ENCODE data around the gene SRM. TPM values are rescaled to one million over a fixed set of nuclear protein-coding genes. Genes with fewer than 3 reads are reported as not detected.

SRM gene
- total RNA-seq, 1 donor: 21.0 TPM

GRCh38 chr1:11030865-11031264 lies 29.0 kb downstream of the SRM start:
- no peak overlapping the region for H2AFZ ChIP-seq (ENCODE audit: low read length)
- TF ChIP-seq CTCF (IDR thresholded peaks at IDR 0.05; ENCODE audit: extremely low read depth, low read depth, low read length): no peak
- no peaks in the 10 kb centered on the region for H3K9me3 ChIP-seq (ENCODE audit: low read depth, low read length)
- no peaks in the 10 kb centered on the region for H3K4me1 ChIP-seq (ENCODE audit: insufficient read depth, low read length)
- H4K20me1 ChIP-seq (ENCODE audit: insufficient read depth, low read length): peaks cover 18% of the 10 kb centered on the region
- no peak for DNase-seq (ENCODE audit: insufficient read length, low spot score, missing footprints)
- H3K4me3 ChIP-seq (ENCODE audit: insufficient read depth, low read length): no peak overlapping the region
- H3K27me3 ChIP-seq (ENCODE audit: insufficient read depth, low read length): no peaks in the 10 kb centered on the region
- no peaks in the 10 kb centered on the region for H3K79me2 ChIP-seq (ENCODE audit: insufficient read depth, low read length)
- peaks cover 23% of the 10 kb centered on the region for H3K36me3 ChIP-seq (ENCODE audit: insufficient read depth, low read length)
- H3K27ac ChIP-seq (ENCODE audit: low read depth, low read length): no peak overlapping the region
- no peak overlapping the region for H3K4me2 ChIP-seq (ENCODE audit: insufficient read depth, low read length)

- H3K27ac ChIP-seq (ENCODE audit: low read depth, low read length): no peak overlapping the region
- H3K27me3 ChIP-seq (ENCODE audit: insufficient read depth, low read length): no peaks in the 10 kb centered on the region
- H3K79me2 ChIP-seq (ENCODE audit: insufficient read depth, low read length): no peaks in the 10 kb centered on the region
- H3K9me3 ChIP-seq (ENCODE audit: low read depth, low read length): no peaks in the 10 kb centered on the region
- H3K4me3 ChIP-seq (ENCODE audit: insufficient read depth, low read length): no peak overlapping the region
- no peaks in the 10 kb centered on the region for H3K4me1 ChIP-seq (ENCODE audit: insufficient read depth, low read length)
- no peak overlapping the region for H2AFZ ChIP-seq (ENCODE audit: low read length)
- H3K36me3 ChIP-seq (ENCODE audit: insufficient read depth, low read length): peaks cover 43% of the 10 kb centered on the region
- TF ChIP-seq CTCF (IDR thresholded peaks at IDR 0.05; ENCODE audit: extremely low read depth, low read depth, low read length): no peak
- no peak overlapping the region for H3K4me2 ChIP-seq (ENCODE audit: insufficient read depth, low read length)
- H4K20me1 ChIP-seq (ENCODE audit: insufficient read depth, low read length): peaks cover 18% of the 10 kb centered on the region
- DNase-seq (ENCODE audit: insufficient read length, low spot score, missing footprints): no peak
Observed at GRCh38 chr1:11028018-11028417, 31.8 kb downstream of the SRM start.

- Histone ChIP-seq H3K4me1 (ENCODE audit: insufficient read depth, low read length) (no peaks in the 10 kb centered on the region), H2AFZ (ENCODE audit: low read length) (no peak overlapping the region), H3K4me3 (ENCODE audit: insufficient read depth, low read length) (no peak overlapping the region), H3K36me3 (ENCODE audit: insufficient read depth, low read length) (peaks cover 50% of the 10 kb centered on the region), H4K20me1 (ENCODE audit: insufficient read depth, low read length) (peaks cover 18% of the 10 kb centered on the region), H3K79me2 (ENCODE audit: insufficient read depth, low read length) (no peaks in the 10 kb centered on the region), H3K4me2 (ENCODE audit: insufficient read depth, low read length) (no peak overlapping the region), H3K27me3 (ENCODE audit: insufficient read depth, low read length) (no peaks in the 10 kb centered on the region), H3K27ac (ENCODE audit: low read depth, low read length) (no peak overlapping the region), H3K9me3 (ENCODE audit: low read depth, low read length) (no peaks in the 10 kb centered on the region)
- no peak for DNase-seq (ENCODE audit: insufficient read length, low spot score, missing footprints)
- no peak for TF ChIP-seq CTCF (IDR thresholded peaks at IDR 0.05; ENCODE audit: extremely low read depth, low read depth, low read length)
Observed at GRCh38 chr1:11027316-11027715, 32.5 kb downstream of the SRM start.

- Histone ChIP-seq H2AFZ (ENCODE audit: low read length) (no peak overlapping the region), H4K20me1 (ENCODE audit: insufficient read depth, low read length) (peaks cover 19% of the 10 kb centered on the region), H3K27ac (ENCODE audit: low read depth, low read length) (no peak overlapping the region), H3K9me3 (ENCODE audit: low read depth, low read length) (no peaks in the 10 kb centered on the region), H3K27me3 (ENCODE audit: insufficient read depth, low read length) (no peaks in the 10 kb centered on the region), H3K4me3 (ENCODE audit: insufficient read depth, low read length) (no peak overlapping the region), H3K36me3 (ENCODE audit: insufficient read depth, low read length) (peaks cover 54% of the 10 kb centered on the region), H3K79me2 (ENCODE audit: insufficient read depth, low read length) (no peaks in the 10 kb centered on the region), H3K4me2 (ENCODE audit: insufficient read depth, low read length) (no peak overlapping the region), H3K4me1 (ENCODE audit: insufficient read depth, low read length) (no peaks in the 10 kb centered on the region)
- no peak for TF ChIP-seq CTCF (IDR thresholded peaks at IDR 0.05; ENCODE audit: extremely low read depth, low read depth, low read length)
- DNase-seq (ENCODE audit: insufficient read length, low spot score, missing footprints): no peak
Observed at GRCh38 chr1:11026903-11027302, 32.9 kb downstream of the SRM start.

Measured in osteoblast (primary cell).